Measurements from ENCODE around the gene DSCAML1.

The DSCAML1 gene

GRCh38 chr11:117606790-117607189 lies 190.2 kb downstream of the DSCAML1 start:
- no peak for TF ChIP-seq CTCF (IDR thresholded peaks at IDR 0.05; ENCODE audit: extremely low read depth, insufficient read depth, missing control alignments)
- peak; percentile 47 for DNase-seq (ENCODE audit: low spot score)
- in situ Hi-C loops (cut with MboI; ENCODE audit: low pct_unique_long_range_greater_than_20kb, low sequenced_read_pairs, unreplicated experiment) = no loop called here

GRCh38 chr11:117606211-117606610 lies 190.8 kb downstream of the DSCAML1 start:
- DNase-seq (ENCODE audit: low spot score) = peak; percentile 75
- in situ Hi-C loops (cut with MboI; ENCODE audit: low pct_unique_long_range_greater_than_20kb, low sequenced_read_pairs, unreplicated experiment) = no loop called here
- no peak for TF ChIP-seq CTCF (IDR thresholded peaks at IDR 0.05; ENCODE audit: extremely low read depth, insufficient read depth, missing control alignments)

- no peak for TF ChIP-seq CTCF (IDR thresholded peaks at IDR 0.05; ENCODE audit: extremely low read depth, insufficient read depth, missing control alignments)
- no peak for DNase-seq (ENCODE audit: low spot score)
- in situ Hi-C loops (cut with MboI; ENCODE audit: low pct_unique_long_range_greater_than_20kb, low sequenced_read_pairs, unreplicated experiment) = no loop called here
Measured at GRCh38 chr11:117605331-117605730, 191.7 kb downstream of the DSCAML1 start.

- DNase-seq (ENCODE audit: low spot score) = no peak
- in situ Hi-C loops (cut with MboI; ENCODE audit: low pct_unique_long_range_greater_than_20kb, low sequenced_read_pairs, unreplicated experiment) = no loop called here
- TF ChIP-seq CTCF (IDR thresholded peaks at IDR 0.05; ENCODE audit: extremely low read depth, insufficient read depth, missing control alignments) = no peak
Measured at GRCh38 chr11:117604336-117604995, 192.6 kb downstream of the DSCAML1 start.

- DNase-seq (ENCODE audit: low spot score) = no peak
- in situ Hi-C loops (cut with MboI; ENCODE audit: low pct_unique_long_range_greater_than_20kb, low sequenced_read_pairs, unreplicated experiment) = no loop called here
- no peak for TF ChIP-seq CTCF (IDR thresholded peaks at IDR 0.05; ENCODE audit: extremely low read depth, insufficient read depth, missing control alignments)
Measured at GRCh38 chr11:117603932-117604331, 193.1 kb downstream of the DSCAML1 start.

- TF ChIP-seq CTCF (IDR thresholded peaks at IDR 0.05; ENCODE audit: extremely low read depth, insufficient read depth, missing control alignments) = no peak
- no peak for DNase-seq (ENCODE audit: low spot score)
- in situ Hi-C loops (cut with MboI; ENCODE audit: low pct_unique_long_range_greater_than_20kb, low sequenced_read_pairs, unreplicated experiment) = no loop called here
Measured at GRCh38 chr11:117601006-117601708, 195.9 kb downstream of the DSCAML1 start.
